Measurements from ENCODE around the gene PPP6R2. TPM values are rescaled to one million over a fixed set of nuclear protein-coding genes. Genes with fewer than 3 reads are reported as not detected.

The PPP6R2 gene
- total RNA-seq, 1 experiment from 2014 or later, result 42.6 TPM

GRCh38 chr22:50348058-50348457 is 4.9 kb downstream of the PPP6R2 start:
- Histone ChIP-seq H2BK120ac (ENCODE audit: low read depth, low read length, poor library complexity, severe bottlenecking) (no peak overlapping the region), H2BK15ac (ENCODE audit: low read depth, low read length) (no peak overlapping the region), H3K79me2 (ENCODE audit: insufficient read depth, low read length) (0 out of 2 replicates have a peak, but pooled peaks cover 3% of the 10 kb centered on the region), H3K14ac (ENCODE audit: insufficient read depth, low read length) (no peak overlapping the region), H3K23me2 (ENCODE audit: insufficient read length, low read depth, low read length, poor library complexity, severe bottlenecking) (no peaks in the 10 kb centered on the region), H3K4me1 (ENCODE audit: insufficient read depth, low read length) (no peaks in the 10 kb centered on the region), H3K4me2 (ENCODE audit: insufficient read depth, insufficient read length, low read length) (no peak overlapping the region), H2AK5ac (ENCODE audit: insufficient read length, low read length) (no peak overlapping the region), H2AFZ (ENCODE audit: low read length) (no peak overlapping the region), H4K20me1 (ENCODE audit: control insufficient read depth, insufficient read depth, insufficient read length) (peaks cover 3% of the 10 kb centered on the region), H3K23ac (ENCODE audit: insufficient read length, low read depth, low read length) (no peak overlapping the region), H3K27me3 (ENCODE audit: insufficient read depth, low read length) (no peaks in the 10 kb centered on the region), H3K4ac (ENCODE audit: low read depth, low read length) (no peak overlapping the region), H3K27ac (ENCODE audit: insufficient read length, low read depth, low read length) (no peak overlapping the region), H3K18ac (ENCODE audit: insufficient read length, low read depth, low read length) (no peak overlapping the region), H3K9me3 (ENCODE audit: control insufficient read depth, low read depth, low read length) (no peaks in the 10 kb centered on the region), H4K8ac (replicated peaks; ENCODE audit: insufficient read length, low read depth, low read length) (no peak overlapping the region), H3T11ph (ENCODE audit: low read length) (no peak overlapping the region), H4K5ac (ENCODE audit: insufficient read length, low read depth, low read length) (no peak overlapping the region), H2BK5ac (ENCODE audit: insufficient read length, low read length) (no peak overlapping the region), H2BK20ac (ENCODE audit: low read depth, low read length, poor library complexity, severe bottlenecking) (no peak overlapping the region), H3K79me1 (ENCODE audit: insufficient read depth, low read depth, low read length, poor library complexity, severe bottlenecking) (peaks cover 9% of the 10 kb centered on the region), H4K91ac (ENCODE audit: insufficient read length, low read depth, low read length) (no peak overlapping the region), H3K56ac (ENCODE audit: insufficient read length, low read depth, low read length) (no peak overlapping the region), H3K9ac (ENCODE audit: extremely low read depth, insufficient read length, low read length) (no peak overlapping the region), H2BK12ac (ENCODE audit: insufficient read length, low read depth, low read length) (no peak overlapping the region)
- DNase-seq, result no peak
- peaks cover 0 to 17% (median 5%) of the 10 kb centered on the region in 3 experiments; a peak in 4 of 7 replicates for H3K36me3 Mint-ChIP-seq (ENCODE audit: insufficient read depth in 1 of 3, low read depth in 3 of 3)
- H3K27me3 Mint-ChIP-seq (ENCODE audit: low read depth), result no peaks in the 10 kb centered on the region
- H3K4me3 Mint-ChIP-seq, result no peak overlapping the region
- no peak overlapping the region for H3K27ac Mint-ChIP-seq
- H3K9me3 Mint-ChIP-seq, result no peaks in the 10 kb centered on the region
- 0 out of 4 replicates have a peak, but pooled peaks cover 0 to 4% of the 10 kb centered on the region in 2 experiments for H3K4me1 Mint-ChIP-seq
- TF ChIP-seq, protein P1, sequence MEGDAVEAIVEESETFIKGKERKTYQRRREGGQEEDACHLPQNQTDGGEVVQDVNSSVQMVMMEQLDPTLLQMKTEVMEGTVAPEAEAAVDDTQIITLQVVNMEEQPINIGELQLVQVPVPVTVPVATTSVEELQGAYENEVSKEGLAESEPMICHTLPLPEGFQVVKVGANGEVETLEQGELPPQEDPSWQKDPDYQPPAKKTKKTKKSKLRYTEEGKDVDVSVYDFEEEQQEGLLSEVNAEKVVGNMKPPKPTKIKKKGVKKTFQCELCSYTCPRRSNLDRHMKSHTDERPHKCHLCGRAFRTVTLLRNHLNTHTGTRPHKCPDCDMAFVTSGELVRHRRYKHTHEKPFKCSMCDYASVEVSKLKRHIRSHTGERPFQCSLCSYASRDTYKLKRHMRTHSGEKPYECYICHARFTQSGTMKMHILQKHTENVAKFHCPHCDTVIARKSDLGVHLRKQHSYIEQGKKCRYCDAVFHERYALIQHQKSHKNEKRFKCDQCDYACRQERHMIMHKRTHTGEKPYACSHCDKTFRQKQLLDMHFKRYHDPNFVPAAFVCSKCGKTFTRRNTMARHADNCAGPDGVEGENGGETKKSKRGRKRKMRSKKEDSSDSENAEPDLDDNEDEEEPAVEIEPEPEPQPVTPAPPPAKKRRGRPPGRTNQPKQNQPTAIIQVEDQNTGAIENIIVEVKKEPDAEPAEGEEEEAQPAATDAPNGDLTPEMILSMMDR (conservative IDR thresholded peaks at IDR 0.05), result no peak
- WGBS (ENCODE audit: extremely low coverage, insufficient read length, low lambda C conversion rate), result no CpG with 5 or more reads among the region's 2 CpGs

Measured in H9 (cell line).